ENCODE results near the gene LYSMD4.
"Not testable (repeated sequence)": the region's sequence is repeated elsewhere in the genome, so short reads cannot be mapped to it uniquely, and the experiment has no call there.

Gene LYSMD4

GRCh38 chr15:99733268-99734039 is at the start of gene LYSMD4:
Gene LYSMD4 (minus strand): TSS chr15:99733437. CDS start chr15:99731999, 1,438 bp downstream.
- peak; percentile 53 for DNase-seq (ENCODE audit: low read depth, low spot score)
- H3K27ac ChIP-seq = peak within 1 kb of the TSS; percentile 50

- H3K27ac ChIP-seq; DNase-seq (ENCODE audit: low read depth, low spot score): not testable (repeated sequence)
These were observed 48.8 kb upstream of the LYSMD4 start for GRCh38 chr15:99782029-99782428.

GRCh38 chr15:99777144-99777543 is 43.9 kb upstream of the LYSMD4 start:
- no peak overlapping the region for H3K27ac ChIP-seq
- DNase-seq (ENCODE audit: low read depth, low spot score) = no peak

DNA sequence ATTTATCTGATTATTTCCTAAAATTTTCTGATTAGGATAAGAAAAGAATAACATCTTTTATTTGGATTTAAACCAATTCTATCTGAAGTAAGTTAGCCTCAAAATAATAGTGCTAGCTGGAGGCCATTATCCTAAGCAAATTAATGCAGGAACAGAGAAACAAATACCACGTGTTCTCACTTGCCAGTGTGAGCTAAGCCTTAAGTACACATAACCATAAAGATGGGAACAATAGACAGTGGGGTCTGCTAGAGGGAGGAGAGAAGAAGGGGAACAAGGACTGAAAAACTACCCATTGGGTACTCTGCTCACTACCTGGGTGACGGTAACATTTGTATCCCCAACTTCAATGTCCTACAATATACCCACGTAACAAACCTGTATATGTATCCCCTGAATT is 31.3 kb upstream of the LYSMD4 start:
- H3K27ac ChIP-seq = no peak overlapping the region
- DNase-seq (ENCODE audit: low read depth, low spot score) = no peak

- DNase-seq (ENCODE audit: low read depth, low spot score) = no peak
- H3K27ac ChIP-seq = no peak overlapping the region
These were observed 30.6 kb upstream of the LYSMD4 start for GRCh38 chr15:99763827-99764226.

DNA sequence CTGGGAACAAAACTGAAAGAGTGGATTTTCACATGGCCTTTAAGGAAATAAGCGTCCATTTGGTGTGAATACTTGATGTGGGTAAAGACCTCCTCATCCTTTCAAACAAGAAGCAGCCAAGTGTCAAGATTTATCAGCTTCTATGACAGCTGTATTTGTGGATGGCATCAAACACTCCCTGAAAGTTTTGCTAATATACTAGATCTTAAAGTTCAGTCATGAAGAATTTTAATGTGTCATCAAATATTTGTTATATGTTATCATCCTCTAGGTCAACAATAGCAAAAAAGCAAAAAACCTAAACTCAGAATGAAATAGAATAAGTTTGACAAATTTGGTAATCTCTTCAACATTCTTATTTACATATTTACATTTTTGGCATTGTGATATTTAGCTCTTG is 29.1 kb upstream of the LYSMD4 start:
- H3K27ac ChIP-seq = no peak overlapping the region
- DNase-seq (ENCODE audit: low read depth, low spot score) = no peak

DNA sequence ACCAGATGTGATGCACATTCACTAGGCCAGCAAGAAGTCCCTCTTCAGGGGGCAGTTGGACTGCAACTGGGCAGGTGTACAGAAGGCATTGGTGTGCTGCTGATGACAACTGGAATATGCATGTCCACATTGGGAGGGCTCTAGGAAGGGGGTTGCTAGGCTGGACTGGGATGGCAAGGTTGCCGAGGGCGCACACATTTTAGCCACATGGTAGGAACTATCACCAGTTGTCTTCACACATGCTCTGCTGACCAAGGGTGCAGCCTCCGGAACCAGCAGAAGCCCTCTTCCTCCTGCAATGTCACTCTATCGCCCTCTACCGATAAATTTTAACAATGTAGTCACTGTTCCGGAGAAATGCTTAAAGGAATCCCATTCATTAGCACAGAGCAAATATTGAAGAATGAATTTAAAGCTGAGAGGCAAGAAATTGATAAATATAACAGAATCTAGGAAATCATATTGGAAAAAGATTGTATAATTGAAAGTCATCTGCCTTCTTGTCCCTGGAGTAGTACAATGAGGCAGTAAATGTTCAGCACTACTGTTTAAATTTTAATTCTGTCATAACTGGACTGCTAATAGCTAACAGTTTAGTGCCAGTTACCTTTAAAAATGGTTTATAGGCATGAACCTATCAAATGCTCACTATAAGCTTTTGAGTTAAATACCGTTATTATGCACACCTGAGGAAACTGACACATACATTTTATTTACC is 22.6 kb upstream of the LYSMD4 start:
- no peak overlapping the region for H3K27ac ChIP-seq
- no peak for DNase-seq (ENCODE audit: low read depth, low spot score)

- no peak overlapping the region for H3K27ac ChIP-seq
- DNase-seq (ENCODE audit: low read depth, low spot score) = no peak
These were observed 19.8 kb upstream of the LYSMD4 start for GRCh38 chr15:99753066-99753465.

- no peak overlapping the region for H3K27ac ChIP-seq
- no peak for DNase-seq (ENCODE audit: low read depth, low spot score)
These were observed 19.3 kb upstream of the LYSMD4 start for GRCh38 chr15:99752556-99752955.

GRCh38 chr15:99750326-99750725 is 17.1 kb upstream of the LYSMD4 start:
- DNase-seq (ENCODE audit: low read depth, low spot score); H3K27ac ChIP-seq: not testable (repeated sequence)

DNA sequence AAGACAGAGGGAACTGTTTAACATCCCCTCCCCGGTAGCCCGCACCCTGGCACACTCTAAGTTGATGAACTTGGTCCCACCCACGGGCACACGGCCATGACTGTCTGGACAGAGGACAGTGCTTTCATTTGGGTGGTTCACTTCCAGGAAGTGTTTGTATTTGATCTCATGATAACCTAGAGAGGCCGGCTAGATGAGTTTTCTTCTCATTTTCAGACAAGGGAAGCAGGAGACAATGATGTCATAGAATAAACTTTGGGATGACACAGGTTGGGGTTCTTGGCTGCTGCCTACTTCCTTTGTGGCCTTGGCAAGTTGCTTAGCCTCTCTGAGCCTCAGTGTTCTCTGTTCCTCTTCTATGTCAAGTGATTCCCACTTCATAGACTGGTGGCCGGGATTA is 16.1 kb upstream of the LYSMD4 start:
- DNase-seq (ENCODE audit: low read depth, low spot score) = peak; percentile 26
- no peak overlapping the region for H3K27ac ChIP-seq

- no peak for DNase-seq (ENCODE audit: low read depth, low spot score)
These were observed 12.3 kb upstream of the LYSMD4 start for GRCh38 chr15:99745370-99746086.

GRCh38 chr15:99744142-99744541 is 10.9 kb upstream of the LYSMD4 start:
- DNase-seq (ENCODE audit: low read depth, low spot score) = no peak
- H3K27ac ChIP-seq = no peak overlapping the region

More at GRCh38 chr15:99745370-99746086, 12.3 kb upstream of the LYSMD4 start:
- no peak overlapping the region for H3K27ac ChIP-seq

GRCh38 chr15:99741835-99742234 is 8.6 kb upstream of the LYSMD4 start:
- no peak for DNase-seq (ENCODE audit: low read depth, low spot score)
- no peak overlapping the region for H3K27ac ChIP-seq

GRCh38 chr15:99738021-99738847 is 5.0 kb upstream of the LYSMD4 start:
- no peak overlapping the region for H3K27ac ChIP-seq
- DNase-seq (ENCODE audit: low read depth, low spot score) = no peak

GRCh38 chr15:99736702-99737101 is 3.5 kb upstream of the LYSMD4 start:
- no peak for DNase-seq (ENCODE audit: low read depth, low spot score)
- no peak overlapping the region for H3K27ac ChIP-seq

DNA sequence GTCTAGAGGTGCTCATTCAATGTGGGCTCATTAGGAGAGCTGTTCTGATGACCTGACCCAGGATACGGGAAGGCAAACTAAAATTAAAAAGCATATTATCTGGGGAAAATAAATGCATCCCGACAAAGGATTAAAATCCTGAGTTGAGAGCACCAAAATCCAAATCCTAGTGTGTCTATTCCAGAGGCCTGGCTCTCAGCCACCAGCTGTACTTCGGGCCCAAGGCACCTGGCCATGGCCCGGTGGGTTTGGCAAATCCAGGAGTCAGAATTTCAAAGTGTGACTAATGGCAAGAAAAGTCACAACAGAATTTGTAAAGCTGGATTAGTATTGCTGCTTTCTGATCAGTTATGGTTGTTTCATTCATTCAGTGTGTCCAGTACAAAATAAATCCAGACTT is 2.6 kb upstream of the LYSMD4 start:
- no peak for DNase-seq (ENCODE audit: low read depth, low spot score)
- H3K27ac ChIP-seq = no peak overlapping the region

- H3K27ac ChIP-seq = no peak overlapping the region
- DNase-seq (ENCODE audit: low read depth, low spot score) = no peak
These were observed 1.3 kb upstream of the LYSMD4 start for GRCh38 chr15:99734575-99734974.

DNA sequence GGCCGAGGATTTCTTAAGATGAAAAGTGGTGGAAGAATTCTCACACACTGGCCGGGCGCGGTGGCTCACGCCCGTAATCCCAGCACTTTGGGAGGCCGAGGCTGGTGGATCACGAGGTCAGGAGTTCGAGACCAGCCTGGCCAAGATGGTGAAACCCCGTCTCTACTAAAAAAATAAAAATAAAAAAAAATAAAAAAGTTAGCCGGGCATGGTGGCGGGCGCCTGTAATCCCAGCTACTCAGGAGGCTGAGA is 729 bp upstream of the LYSMD4 start:
- not testable (repeated sequence) for DNase-seq (ENCODE audit: low read depth, low spot score)
- peak overlapping the region; percentile 50 for H3K27ac ChIP-seq

DNA sequence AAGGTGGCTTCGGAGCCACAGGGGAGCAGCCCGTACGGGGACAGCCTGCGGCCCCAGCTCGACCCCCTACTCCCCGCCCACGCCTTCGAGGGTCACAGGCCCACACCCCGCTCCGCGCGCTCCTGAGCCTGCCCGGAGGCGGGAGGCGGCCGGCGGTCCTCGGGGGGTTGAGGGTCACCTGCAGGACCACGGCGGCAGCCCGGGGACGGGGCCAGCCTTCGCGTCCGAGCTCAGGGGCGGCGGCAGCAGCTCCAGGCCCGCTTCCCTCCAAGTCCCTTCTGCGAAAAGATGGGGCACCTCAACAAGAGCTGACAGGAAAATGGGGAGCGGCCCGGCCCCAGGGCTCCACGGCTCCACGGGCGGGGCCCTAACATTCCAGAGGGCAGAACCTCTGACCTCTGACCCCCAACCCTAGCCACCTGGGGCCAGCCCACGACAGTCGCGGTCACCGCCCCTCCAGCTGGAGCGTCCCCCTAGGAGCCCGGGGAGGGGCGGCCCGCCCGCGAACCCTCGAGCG is 428 bp downstream of the LYSMD4 start:
- peak overlapping the region; percentile 50 for H3K27ac ChIP-seq
- DNase-seq (ENCODE audit: low read depth, low spot score) = no peak
